Measurements from ENCODE around the gene MYH16.
"Not testable (repeated sequence)": the region's sequence is repeated elsewhere in the genome, so short reads cannot be mapped to it uniquely, and the experiment has no call there.

Gene MYH16

DNA sequence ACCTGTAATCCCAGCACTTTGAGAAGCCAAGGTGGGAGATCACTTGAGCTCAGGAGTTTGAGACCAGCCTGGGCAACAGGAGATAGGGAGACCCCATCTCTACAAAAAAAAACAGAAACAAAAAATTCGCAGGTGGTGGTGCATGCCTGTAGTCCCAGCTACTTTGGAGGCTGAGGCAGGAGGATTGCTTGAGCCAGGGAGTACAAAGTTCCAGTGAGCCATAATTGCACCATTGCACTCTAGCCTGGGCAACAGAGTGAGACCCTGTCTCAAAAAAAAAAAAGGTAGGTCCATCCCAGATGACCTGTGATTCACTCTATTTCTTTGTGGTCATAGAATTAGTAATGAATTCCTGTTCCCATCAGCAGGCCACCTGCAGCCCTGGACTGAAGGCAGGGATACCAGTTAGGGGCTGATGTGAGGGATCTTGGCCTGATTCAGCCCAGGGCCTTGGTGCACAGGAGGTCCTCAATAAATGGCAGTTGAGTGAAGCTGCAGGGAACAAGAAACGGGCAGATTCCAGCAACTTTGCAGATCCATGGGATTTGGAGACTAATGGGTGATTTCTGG lies at the start of gene MYH16:
MYH16 (plus strand) TSS at position 364 of the 570 bp plus-strand sequence.
- no peak for DNase-seq

- not testable (repeated sequence) for DNase-seq
Measured at GRCh38 chr7:99224263-99224898, 48.3 kb upstream of the MYH16 start.

DNA sequence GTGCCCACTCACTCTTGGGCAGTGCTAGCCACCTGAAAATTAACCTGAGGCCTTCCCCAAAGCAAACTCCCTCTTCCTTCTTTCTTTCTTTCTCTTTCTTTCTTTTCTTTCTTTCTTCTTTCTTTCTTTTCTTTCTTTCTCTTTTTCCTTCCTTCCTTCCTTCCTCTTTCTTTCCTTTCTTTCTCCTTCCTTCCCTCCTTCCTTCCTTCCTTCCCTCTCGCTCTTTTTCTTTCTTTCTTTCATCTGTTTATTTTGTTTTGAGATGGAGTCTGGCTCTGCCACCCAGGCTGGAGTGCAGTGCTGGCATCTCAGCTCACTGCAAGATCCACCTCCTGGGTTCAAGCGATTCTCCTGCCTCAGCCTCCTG lies 47.8 kb upstream of the MYH16 start:
- no peak for DNase-seq

DNA sequence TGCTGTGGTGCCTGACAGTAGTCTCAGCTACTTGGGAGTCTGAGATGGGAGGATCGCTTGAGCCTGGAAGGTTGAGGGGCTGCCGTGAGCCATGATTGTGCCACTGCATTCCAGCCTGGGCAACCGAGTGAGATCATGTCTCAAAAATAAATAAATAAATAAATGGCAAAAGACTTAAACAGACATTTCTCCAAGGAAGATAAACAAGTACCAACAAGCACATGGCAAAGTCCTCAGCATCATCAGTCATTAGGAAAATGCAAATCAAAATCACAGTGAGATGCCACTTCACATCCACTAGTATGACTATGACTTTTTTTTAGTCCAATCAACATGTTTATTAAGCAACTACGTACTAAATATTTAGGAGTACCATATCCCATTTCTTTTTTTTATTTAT lies 43.4 kb upstream of the MYH16 start:
- DNase-seq, result no peak

DNA sequence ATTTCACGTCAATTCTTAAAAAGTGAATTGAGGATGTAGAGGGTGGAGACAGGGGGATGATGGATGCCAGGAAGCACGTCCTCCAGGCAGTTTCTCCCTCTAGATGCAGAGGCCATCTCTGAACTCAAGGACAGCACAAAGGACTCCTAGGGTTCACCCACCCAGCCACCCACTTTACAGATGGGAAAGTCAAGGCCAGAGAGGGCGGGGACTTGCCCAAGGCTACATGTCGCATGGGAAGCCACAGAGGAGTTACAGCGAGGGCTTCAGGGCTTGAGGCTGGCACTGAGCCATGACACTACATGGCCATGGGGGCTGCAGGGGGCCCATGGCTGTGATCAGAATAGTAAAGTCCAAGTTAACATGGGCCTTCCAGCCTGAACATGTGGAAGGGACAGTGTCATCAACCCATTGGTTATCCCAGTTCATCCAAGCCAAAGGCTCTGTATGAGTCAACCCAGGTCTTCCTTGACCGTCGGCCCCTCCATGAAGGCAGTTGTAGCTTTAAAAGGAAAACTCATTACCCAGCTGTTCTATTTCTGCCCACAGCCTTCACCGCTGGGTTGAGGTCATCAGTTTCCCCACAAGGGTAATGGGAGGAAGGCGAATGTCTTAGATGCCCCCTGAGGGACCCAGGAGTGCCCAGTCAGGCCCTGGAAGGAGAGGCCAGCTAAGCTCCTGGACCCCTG lies 40.4 kb upstream of the MYH16 start:
- DNase-seq, result no peak

GRCh38 chr7:99232955-99233354 lies 39.7 kb upstream of the MYH16 start:
- not testable (repeated sequence) for DNase-seq

DNA sequence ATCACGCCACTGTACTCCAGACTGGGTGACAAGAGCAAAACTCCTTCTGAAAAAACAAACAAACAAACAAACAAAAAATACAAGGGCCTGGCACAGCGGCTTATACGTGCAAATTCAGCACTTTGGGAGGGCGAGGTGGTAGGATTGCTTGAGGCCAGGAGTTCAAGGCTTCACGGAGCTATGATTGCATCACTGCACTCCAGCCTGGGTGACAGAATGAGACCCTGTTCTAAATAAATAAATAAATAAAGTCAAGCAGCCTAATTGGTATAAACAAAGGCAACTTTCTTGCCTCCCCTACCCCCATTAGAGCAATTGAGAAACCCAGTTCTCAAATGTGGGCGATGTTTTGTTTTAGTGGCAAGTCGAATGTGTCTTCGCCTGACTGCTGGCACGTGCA lies 38.5 kb upstream of the MYH16 start:
- no peak for DNase-seq

DNA sequence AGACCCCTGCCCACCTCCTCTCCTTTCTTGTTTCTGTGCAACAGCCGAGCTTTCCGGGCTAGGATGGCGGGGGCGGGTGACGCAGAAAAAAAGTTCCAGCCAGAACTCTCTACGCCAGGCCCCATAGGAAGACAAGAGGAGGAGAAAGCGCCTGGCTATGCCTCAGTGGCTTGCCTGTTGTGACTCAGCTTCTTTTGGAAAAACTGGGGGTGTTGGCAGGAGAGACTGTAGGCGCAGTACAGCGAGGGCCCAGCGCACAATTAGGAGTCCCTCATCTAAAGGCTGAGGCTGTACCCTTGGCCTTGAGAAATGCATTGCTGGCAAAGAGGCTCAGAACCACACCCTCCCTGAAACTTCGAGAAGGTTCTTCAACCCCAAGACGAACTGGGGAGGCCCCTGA lies 36.7 kb upstream of the MYH16 start:
- DNase-seq, result no peak

DNA sequence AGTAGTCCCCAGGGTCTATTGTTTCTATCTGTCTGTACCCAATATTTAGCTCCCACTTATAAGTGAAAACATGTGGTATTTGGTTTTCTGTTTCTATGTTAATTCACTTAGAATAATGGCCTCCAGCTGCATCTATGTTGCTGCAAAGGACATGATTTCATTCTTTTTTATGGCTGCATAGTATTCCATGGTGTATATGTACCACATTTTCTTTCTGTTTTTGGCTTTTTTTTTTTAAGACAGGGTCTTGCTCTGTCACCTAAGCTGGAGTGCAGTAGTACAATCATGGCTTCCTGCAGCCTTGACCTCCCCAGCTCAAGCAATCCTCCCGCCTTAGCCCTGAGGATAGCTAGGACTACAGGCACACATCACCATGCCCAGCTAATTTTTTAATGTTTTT lies 34.8 kb upstream of the MYH16 start:
- DNase-seq, result not testable (repeated sequence)

DNA sequence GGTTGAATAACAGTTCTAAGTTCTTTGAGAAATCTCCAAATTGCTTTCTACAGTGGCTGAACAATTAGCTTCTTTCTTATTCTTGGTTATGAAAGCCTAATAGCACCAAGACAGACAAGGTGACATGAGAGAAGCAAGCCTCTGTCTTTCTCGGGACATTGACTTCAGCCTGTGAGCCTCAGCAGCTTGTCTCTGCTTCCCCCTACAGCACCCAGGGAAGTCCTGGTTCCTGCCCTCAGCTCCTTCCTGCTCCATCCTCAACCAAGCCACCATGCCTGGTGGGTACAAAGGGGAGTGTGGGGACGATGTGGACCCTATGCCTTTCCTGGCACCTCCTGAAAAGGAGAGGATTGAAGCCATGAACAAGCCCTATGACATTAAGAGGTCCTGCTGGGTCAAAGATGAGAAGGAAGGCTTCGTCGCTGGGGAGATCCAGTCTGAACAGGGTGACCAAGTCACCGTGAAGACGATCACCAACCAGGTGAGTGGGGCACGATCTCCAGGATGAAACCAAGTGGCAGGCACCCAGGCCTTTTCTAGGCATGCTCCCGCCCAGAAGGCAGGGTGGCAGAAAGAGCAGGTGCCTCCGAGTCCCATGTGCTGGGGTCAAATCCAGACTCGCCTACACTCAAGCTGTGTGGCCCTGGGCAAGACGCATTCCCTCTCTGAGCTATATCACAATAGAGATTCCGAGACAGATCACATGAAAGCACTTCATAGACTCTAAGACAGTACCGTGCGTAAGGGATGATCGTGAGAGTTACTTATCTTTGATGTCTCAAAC lies 33.9 kb upstream of the MYH16 start:
- DNase-seq, result no peak

DNA sequence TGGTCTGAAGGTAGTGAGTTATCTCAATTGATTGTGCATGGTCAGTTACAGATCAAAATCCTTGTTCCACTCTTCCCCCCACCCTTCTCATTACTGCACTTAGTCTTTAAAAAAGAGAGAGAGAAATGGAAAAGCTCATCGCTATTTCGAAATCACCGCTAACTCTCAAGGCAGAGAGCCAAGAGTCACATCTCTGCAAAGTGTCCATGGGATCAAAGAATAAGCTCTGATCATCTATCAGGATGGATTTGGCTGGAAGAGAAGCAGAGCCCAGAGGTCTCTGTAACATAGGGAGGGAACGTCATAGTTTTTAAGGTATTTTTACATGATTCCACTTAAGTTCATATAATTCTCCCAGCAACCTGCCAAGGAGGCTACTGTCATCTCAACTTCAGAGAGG lies 30.0 kb upstream of the MYH16 start:
- no peak for DNase-seq

DNA sequence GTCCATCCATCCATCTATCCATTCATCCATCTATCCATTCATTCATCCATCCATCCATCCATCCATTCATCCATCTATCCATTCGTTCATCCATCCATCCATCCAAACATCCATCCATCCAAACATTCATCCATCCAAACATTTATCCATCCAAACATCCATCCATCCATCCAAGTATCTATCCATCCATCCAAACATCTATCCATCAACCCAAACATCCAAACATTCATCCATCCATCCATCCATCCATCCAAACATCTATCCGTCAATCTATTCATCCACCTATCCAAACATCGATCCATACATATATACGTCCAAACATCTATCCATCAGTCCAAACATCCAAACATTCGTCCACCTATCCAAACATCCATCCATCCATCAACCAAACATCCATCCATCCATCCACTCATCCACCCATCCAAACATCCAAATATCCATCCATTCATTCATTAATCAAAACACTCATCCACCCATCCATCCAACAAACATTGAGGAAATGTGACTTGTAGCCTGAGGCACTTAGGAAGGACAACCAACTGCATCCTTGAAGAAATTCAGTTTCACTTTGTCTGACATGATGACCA lies 28.8 kb upstream of the MYH16 start:
- DNase-seq, result no peak

GRCh38 chr7:99244939-99245338 lies 27.7 kb upstream of the MYH16 start:
- DNase-seq, result no peak

- DNase-seq, result peak in 1 of 2 donors; percentile 39
Measured at GRCh38 chr7:99248391-99249095, 24.1 kb upstream of the MYH16 start.

DNA sequence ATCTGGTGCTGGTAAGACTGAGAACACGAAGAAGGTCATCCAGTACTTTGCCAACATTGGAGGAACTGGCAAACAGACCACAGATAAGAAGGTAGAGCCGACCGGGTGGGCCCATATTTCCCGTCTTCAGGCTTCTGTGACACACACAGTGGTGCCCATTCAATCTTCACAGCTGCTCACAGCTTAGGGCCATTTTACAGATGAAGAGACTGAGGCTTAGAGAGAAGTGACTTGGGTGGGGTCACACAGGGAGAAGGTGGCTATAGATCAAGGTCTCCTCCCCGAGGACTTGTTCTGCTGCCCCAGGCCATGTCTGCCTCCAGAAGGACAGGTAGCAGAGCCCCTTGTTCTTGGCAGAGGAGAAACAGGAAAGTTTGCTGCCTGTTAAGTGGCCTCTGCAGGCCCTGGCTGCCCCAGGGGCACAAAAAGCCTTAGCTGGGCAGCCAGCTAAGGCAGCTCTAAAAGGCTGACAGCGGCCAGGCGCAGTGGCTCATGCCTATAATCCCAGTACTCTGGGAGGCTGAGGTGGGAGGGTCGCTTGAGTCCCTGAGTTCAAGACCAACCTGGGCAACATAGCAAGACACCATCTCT lies 22.6 kb upstream of the MYH16 start:
- no peak for DNase-seq

DNA sequence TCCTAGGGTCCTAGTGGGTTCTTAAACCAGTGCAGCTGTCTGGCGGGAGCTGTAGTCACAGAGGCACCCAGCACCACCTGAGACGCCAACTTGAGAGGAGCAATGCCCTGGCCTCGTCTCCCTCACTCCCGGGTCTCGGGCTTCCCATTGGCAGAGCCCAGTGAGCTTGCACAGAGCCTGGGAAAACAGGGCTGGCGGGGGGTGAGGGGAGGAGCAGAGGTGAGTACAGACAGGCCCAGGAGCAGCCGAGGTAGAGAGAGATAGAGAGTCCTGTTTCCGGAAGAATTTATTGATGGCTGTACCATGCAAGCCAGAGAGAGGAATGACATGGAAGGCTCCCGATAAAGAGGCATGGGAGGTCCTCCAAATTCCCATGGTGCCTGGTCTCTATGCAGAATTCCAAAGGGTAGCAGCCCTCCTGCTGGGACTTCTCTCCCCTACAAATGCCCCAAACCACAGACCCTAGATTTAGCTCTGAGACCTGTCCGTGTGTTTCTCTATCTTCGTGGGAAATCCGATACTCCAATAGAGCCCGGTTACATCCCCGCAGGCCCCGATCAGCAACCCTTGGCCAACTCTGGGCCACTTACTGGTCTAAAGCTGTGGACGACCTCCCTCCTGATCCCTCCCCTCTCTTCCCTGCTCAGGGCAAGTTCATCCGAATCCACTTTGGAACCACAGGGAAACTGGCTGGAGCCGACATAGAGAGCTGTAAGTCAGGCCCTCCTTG lies 20.3 kb upstream of the MYH16 start:
- no peak for DNase-seq

DNA sequence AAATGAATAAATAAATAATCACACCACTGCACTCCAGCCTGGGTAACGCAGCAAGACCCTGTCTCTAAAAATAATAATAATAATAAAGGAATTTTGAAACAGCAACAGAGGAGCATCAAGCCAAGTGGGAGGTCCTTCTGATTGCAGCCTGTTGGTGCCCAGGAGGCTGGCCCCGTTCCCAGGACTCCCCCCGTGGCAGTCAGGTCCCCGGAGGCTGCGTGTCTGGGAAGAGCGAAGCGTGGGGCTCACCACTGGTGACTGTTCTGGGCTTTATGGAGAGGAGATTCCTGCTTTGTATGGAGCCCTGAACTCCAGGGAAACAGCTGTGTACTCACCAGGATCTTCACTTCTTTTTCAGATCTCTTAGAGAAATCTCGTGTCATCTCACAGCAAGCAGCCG lies 19.3 kb upstream of the MYH16 start:
- no peak for DNase-seq

DNA sequence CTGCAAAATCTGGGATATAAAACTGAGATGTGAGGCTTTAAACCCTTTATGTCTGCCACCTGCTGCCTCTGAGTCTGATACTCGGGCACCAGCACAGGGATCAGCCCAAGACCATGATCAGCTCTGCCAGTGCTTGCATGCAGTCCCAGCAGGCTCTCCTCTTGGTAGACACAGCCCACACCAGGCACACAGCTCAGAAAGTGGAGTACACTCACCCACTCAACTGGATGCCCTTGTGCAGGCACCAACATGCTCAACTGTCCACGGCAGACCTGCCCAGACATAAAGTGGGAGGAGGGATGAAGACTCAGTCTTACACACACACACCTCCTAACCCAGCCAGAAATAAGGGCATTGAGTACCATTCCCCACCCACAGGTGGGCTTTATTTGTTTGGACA lies 18.2 kb upstream of the MYH16 start:
- DNase-seq, result no peak

- no peak for DNase-seq
Measured at GRCh38 chr7:99255463-99255862, 17.2 kb upstream of the MYH16 start.

GRCh38 chr7:99257065-99257464 lies 15.6 kb upstream of the MYH16 start:
- DNase-seq, result no peak

GRCh38 chr7:99257675-99258074 lies 15.0 kb upstream of the MYH16 start:
- no peak for DNase-seq

GRCh38 chr7:99258501-99258900 lies 14.1 kb upstream of the MYH16 start:
- DNase-seq, result no peak
